ENCODE data around the gene CEBPE.
A peak's percentile ranks its signal among the peaks of the same experiment; 100 is the strongest.

Gene CEBPE

DNA sequence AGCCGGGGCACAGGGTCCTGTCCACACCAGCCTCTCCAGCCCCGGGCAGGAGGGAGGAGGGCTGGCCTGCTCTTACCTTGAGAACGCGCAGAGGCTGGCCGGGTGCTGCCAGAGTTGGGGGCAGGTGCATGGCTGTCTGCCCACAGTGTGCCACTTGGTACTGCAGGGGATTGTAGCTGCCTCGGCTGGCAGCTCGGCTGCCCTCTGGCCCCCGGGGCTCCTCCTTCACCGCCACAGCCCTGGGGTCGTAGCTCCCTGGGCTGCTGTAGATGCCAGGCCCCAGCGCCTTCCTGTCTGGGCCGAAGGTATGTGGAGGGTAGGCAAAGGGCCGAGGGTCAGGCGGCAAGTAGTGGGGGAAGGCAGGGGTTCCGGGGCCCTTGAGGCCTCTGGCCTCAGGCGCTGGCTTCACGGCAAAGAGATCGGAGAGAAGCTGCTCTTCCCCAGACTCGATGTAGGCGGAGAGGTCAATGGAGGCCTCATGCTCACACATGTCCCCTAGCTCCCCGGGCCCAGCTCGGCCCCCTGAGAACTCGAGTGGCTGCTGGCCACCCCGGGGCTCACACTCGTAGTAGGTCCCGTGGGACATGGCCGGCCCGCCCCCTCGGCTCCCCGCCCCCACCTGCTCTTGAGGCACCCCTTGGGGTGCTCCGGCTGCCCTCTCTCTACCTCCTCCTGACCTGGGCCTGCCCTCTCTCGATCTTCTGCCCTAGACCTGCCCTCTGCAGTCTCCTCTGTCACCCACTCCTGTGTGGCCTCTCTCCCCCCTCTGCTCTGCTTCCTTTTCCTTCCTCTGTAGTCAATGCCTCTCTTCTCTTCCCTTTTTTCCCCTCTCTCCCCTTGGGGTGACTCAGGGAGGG lies at the start of gene CEBPE:
Gene CEBPE (minus strand): TSS at position 750 of the 857 bp plus-strand sequence. CDS start 164 bp downstream, at position 586.
- DNase-seq = no peak

DNA sequence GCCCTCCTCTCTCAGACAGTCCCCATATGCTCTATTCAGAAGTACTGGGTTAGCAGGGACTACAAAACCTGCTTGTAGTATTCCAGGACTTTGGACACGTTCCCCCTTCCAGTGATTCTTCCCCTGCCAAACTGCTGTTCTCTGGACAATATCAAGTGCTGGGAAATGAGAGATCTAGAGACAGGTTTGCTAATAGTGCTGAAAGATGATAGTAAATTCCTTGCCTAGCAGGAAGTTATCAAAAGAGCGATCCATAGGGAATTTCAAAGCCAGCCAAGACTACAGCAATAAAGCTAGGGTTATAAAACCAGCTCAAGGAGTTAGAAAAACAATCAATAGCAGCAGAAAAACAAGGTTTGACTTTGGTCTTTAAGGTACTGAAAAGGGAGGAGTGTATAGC lies 49.2 kb upstream of the CEBPE start:
- DNase-seq = no peak

DNA sequence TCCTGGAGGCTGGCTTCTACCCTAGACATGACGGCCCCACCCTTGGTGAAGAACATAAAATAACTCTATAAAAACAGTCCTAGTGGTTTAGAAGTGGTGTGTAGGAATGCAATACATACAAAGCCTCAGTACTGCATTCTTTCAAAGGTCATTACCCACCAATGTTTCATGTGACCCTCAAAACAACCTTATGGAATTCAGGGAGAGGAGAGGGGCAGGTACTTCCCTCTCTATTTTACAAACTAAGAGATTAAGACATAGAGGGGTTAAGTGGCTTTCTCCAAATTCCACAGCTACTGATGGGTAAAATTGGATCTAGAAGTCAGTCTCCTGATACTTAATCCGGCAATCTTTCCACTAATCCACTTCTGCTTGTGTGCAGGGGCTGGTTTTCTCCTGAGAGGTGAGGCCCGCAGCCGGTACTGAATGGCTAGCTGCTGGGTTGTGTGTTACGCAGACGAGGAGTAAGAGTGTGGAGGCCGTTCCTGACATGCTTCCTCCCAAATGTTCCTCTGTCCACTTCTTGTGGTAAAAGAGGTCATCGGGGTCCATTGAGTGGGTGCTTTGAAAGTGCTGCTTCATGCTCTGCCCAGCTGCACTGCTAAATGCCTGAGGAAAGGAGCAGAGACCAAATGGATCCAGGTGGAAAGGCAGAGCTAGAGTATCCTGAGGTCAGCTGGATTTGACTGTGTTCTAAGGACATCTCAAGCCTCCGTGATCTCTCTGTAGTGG lies 48.2 kb upstream of the CEBPE start:
- DNase-seq = no peak

DNA sequence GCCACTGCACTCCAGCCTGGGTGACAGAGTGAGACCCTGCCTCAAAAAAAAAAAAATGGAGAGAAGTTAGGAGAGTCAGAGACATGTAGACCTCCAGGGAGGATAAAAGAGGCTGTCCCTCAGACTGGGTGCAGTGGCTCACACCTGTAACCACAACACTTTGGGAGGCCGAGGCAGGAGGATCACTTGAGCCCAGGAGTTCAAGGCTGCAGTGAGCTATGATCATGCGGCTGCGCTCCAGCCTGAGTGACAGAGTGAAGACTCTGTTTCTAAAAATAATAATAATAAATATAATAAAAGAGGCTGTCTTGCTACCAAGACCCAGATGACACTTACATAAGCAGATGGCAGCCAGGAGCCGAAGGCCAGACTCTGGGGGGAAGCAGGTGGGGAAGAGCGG lies 45.9 kb upstream of the CEBPE start:
- no peak for DNase-seq

DNA sequence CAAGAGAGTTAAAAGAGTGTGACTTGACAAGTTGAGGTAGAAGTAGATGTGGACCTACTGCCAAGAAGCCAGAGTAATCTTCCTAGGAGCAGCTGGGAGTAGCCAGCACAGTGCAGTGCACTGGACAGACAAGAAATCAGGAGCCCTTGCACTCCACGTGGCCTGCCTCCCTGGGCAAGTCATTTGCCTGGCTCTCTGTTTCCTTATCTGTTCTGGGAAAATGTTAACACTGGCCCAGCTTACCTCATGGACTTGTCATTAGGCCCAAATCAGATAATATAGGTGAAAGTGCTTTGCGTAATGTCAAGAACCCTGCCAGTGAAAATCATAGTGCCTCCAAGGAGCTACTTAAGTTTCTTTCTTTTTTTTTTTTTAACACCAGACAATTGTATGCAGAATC lies 45.2 kb upstream of the CEBPE start:
- no peak for DNase-seq

DNA sequence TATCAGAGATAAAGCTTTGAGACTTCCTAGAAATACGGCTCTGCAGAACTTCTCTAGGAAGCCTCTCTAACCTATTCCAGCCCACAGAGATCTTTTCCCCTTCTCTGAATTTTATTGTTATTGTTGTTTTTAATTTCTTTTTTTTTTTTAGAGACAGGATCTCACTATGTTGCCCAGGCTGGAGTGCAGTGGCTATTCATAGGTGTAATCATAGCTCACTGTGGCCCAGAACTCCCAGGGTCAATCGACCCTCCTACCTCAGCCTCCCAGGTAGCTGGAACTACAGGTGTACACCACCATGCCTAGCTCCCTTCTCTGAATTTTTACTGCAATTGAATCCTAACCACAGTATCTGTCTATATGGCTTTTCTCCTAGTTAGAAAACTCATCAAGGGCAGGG lies 44.8 kb upstream of the CEBPE start:
- no peak for DNase-seq

DNA sequence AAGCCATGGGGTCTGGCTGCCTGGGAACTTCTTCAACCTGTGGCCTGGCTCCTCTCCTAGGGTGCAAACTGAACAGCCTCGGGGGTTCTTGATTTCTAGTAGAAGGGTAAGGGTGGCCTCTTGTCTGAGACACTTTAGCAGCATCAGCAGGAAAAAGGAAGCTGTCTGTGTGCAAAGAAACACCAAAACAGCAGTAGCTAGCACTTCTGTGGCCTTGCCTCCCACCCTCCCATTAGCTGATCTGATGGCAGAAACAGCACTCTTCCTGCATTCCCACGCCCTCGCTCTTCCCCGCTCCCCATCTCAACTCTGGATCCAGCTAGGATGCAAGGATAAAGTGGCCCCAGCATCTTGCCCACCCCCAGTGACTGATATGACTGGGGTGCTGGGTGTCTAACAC lies 43.7 kb upstream of the CEBPE start:
- DNase-seq = no peak

DNA sequence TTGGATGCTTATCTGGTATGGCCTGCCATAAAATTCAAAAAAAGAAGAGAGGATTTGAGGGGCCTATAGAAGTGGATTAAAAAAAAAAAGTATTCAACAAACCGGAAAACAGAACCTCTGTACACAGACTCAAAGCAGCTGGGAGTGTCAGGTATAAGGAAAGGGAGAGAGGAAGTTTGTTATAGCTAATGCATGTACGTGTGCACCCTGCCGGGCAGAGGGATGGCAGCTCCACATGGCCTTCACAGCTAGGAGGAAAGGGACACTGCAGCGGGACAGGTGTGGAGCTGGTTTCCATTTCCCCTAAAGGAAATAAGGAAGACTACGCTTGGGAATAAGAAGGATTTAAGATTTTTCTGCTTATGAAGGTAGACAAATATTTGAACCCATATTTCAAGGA lies 43.0 kb upstream of the CEBPE start:
- DNase-seq = no peak

DNA sequence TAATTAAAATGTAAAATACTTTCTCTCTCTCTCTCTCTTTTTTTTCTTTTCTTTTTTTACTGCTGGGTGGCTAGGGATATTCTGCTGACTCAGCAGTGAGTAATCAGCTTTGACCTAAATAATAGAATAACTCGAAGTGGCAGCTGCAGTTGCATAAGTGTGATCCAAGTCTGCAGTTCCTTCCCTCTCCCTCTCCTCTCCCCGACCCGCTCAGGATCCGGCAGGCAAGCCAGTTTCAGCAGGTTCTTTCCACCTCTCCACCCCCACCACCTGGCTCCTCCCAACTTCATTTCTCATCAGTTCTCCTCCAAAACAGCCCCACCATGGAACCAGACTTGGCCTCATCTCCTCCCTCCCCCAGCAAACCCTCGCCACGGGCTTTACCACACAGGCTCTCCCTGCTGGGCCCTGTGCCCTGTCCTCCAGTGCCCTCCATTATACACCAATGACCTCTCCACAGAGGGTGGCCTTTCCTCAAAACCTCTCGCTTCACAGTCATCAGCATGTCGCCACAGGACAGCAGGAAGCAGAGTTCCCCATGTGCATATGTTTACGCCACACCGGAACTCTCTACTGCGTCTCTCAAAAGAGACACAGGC lies 42.0 kb upstream of the CEBPE start:
- no peak for DNase-seq

DNA sequence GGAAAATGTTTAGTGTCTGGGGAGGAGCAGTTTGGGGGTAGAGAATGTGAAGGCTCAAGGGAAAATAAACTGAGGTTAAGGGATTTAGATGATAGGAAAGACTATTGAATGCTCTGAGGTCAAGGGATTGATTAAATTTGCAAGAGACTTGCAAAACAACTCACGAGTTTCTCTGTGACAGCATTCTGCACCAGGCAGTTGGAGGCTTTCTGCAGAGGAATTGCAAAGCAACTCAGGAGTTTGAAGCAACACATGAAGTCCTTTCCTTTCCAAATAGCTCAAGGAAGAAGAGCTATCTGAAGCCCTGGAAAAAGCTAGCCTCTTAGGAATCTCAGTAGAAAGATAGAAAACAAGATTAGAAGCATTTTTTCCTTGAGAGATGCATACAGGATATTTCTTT lies 40.5 kb upstream of the CEBPE start:
- DNase-seq = no peak

DNA sequence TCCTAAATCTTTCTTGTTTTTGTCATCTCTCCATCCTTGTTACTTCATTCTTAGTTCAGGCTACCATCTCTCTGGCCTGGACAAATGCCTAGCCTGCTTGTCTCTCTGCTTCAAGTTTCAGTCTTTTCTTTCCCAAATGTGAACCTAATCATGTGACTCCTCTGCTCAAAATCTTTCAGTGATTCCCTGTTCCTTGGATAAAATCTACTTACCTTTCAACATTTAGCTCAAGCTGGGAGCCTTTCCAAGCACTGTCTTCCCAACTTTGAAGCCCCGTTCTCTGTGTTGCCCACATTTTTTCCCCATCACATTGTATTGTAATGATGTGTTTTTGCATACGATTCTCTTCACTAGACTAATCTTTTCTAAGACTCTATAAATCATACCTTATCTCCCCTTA lies 39.7 kb upstream of the CEBPE start:
- no peak for DNase-seq

DNA sequence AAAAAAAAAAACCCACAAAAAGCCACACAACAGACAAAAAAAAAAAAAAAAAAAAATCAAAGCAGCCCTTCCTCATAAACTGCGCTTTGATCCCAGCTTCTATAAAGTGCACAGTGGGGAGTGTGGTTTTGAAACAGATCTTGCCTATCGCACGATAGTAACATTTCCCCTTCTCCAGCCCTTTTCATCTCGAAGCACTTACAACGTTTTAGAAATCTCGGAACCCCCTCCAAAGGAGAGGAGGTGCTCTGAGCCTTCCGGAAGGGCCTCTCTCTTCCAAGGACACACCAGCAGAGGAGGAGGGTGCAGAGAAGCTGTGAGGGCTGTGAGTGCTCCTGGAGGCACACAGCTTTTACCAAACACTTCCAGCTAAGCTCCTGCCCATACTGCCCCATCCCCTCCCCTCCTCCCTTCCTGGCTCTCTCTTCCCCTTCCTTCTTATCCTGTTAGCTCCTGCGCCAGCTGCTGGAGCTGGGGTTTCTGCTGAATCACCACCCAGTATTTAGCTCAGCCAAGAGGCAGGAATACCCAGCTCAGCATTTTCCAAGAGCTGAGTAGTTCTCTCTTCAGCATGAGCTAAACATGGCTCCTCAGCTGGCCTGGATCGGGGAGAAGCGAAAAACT lies 36.0 kb upstream of the CEBPE start:
- no peak for DNase-seq

DNA sequence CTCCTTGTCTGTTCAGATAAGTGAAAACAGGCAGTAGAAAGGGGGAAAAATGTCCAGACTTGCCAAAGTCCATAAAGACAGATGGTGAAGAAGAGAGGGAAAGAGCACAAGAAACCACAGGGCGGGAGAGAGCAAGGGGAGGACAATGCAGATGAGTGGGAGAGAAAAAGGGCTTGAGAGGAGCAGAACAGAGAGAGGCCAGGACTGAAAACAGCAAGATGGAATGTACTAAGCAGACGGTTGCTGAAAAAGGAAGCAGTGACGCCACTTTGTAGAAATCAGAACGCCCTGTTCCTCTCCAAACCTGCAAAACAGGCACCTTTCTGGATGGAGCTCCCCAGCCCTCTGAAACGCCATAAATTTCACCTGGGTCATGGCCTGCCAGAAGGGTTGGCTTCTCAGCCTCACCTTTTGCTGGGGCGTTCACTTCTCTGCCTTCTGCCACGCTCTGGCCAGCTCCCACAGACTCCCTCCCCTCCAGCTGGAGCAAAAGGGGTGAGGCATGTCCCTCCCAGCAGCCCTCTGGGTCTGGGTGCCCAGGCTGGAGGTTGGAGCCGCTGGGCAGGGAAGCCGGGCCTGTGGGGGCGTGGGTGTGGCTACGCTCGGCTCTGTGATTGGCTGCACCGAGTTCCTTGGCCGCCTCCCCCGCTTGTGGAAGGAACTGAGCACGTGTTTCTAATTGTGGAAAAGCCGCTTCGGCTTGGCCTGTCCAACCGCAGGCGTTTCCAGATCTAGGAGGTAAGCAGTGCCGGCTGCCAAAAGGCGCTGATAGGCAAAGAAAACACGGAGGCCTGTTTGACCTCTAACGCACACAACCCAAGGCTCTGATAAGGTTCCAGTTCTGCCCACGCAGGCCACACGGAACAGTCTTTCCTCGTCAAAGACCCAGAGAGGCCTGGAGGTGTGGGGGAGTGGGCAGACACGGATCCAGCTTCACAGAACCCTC lies 35.1 kb upstream of the CEBPE start:
- DNase-seq = peak; percentile 19 to 31

DNA sequence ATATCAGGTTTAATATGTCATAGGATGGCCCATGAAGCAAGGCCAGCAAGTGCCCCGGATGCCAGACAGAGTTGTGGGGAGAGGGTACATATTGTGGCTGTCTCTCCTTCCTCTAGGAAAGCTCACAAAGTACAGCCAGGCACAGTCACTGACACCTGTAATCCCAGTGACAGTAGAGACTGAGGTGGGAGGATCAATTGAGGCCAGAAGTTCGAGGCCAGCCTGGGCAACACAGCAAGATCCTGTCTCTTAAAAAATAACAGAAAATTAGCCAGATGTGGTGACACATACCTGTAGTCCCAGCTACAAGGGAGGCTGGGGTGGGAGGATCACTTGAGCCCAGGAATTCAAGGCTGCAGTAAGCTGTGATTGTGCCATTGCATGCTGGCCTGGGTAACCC lies 32.3 kb upstream of the CEBPE start:
- no peak for DNase-seq

DNA sequence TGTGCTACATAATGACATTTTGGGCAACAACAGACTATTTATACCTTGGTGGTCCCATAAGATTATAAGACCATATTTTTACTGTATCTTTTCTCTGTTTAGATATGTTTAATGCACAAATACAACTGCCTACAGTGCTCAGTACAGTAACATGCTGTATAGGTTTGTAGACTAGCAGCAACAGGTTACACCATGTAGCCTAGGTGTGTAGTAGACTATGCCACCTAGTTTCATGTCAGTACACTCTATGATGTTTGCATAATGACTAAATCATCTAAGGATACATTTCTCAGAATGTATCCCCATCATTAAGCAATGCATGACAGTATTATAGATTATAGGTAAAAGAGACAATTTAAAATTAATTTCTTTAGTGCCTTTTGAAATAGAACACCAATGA lies 30.7 kb upstream of the CEBPE start:
- DNase-seq = no peak

DNA sequence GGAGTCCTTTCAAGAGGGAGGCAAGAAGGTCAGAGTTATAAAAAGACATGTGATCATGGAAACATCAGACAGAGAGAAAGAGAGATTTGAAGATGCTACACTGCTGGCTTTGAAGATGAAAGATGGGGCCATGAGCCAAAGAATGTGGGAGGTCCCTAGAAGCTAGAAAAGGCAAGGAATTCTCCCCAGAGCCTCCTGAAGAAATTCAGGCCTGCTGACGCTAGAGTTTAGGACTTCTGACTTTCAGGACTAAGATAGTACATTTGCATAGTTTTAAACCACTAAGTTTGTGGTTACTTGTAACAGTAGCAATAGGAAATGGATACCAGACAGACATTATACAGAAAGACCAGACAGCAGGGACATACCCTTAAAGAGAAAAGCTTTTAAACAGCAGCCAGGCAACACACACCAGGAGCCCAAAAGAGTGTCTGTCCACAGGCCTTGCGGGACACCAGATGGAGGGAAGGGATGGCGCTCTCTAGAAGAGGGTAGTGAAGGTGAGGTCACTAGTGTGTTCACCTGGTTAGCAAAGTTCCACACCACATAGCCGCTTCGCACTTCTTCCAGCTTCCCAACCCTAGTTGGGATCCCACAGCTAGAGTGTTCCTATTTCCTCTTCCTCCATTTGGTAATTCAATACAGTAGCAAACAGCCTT lies 29.7 kb upstream of the CEBPE start:
- no peak for DNase-seq

DNA sequence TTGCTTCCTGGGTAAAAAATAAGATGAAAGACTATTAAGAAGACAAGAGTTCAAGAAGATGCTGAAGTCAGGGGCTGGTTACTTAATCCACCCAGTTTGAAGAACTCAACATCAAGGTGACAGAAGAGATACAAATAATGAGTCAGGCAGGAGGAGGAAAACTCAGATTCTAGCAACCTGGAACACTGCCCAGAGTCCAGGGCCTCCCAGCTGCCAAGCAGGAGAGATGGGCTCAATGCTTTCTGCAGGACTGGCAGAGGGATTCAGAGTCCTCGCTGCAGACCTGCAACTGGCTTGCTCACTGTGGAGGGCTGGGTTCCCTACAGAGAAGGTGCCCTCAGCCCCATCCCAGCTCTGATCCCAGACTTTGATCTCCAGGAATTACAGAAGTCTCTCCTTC lies 28.6 kb upstream of the CEBPE start:
- DNase-seq = no peak

DNA sequence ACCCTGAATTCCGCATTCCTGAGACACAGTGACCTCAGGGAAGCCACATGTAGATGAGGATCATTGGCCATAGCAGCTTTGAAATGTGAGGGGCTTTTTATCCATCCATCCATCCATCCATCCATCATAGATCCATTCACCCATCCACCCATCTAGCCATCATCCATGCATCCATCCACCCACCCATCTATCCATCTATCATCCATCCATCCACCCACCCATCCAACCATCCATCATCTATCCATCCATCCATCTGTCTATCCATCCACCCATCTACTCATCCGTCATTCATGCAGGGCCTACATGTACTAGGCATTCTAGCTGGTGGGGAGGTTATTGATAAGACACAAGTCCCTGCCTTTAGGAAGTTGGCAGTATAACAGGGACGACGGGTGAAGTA lies 27.9 kb upstream of the CEBPE start:
- DNase-seq = no peak

DNA sequence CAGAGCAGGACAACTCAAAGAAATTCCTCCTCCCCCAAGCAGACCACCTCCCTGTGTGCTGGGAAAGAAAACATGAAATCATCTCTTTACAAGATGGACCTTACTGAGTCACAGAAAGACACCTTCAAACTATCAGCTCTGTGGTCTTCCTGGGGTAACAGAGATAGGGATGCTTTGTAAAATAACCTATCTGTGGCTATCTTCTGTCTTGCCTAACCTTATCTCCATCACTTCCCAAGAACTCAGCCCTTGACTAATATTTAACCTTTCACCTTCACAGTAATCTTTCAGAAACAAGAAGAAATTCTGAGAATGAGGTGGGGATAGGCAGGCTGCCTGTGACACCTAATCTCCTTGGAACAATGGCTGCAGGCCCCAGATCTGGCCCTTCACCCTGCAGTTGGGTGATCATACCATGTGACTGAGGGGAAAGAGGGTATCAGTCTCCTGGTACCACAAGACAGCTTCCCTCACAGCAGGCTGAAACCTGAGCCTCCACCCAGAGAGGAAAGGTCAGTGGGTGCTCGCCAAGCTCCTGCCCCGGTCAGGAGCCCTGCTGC lies 27.4 kb upstream of the CEBPE start:
- no peak for DNase-seq

DNA sequence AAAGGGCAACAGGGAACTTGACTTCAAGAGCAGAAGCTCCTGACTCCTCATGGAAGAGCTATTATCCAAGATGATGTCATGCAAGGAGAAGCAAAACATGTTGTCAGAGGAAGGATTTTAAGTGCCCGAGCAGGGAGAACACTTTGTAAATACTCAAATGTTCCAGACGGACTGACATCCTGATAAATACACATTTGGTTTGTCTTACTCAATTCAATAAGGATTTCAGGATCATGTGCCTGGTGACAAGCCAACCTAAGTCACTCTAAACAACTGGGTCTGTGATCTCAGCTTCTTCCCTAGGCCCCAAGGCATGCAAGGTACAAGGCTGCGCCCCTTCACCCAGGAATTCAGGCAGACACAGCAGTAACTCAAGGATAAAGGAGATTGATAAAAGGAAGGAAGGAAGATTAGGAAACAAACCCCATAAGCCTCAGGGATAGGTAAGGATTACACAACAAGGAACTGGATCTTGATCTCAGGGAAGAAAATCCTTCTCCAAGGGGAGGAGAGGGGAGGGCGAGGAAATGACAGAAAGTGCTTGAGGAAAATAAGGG lies 26.8 kb upstream of the CEBPE start:
- DNase-seq = no peak

DNA sequence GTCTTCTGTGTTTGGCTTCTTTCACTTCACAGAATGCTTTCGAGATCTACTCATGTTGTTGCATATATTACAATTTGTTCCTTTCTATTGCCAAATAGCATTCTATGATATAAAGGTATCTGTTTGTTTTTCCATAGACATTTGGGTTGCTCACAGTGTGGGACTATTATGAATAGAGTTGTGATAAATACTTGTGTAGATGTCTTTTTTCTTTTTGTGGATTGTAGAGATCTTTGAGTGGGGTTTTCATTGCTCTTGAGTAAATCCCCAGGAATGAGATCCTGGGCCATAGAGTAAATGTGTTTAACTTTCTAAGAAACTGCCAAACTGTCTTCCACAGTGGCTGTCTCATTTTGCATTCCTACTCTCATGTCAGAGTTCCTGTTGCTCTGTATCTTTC lies 24.9 kb upstream of the CEBPE start:
- no peak for DNase-seq

All from activated CD4-positive, alpha-beta T cell treated with anti-CD3 and anti-CD28 coated beads, Interleukin-2, amount 50 U/mL, for 48 hours (primary cell).